Ishikawa (cell line): ENCODE results near the gene HLCS.

Source experiments
- CEBPB ChIP-seq: IDR thresholded peaks from 2 replicates; pipeline ENCODE4 v1.6.1; 2012
- EGR1 ChIP-seq: IDR thresholded peaks from 2 replicates; pipeline ENCODE4 v1.6.1; 2012
- EP300 ChIP-seq: IDR thresholded peaks from 2 replicates; pipeline ENCODE4 v1.6.1; 2012; ENCODE audit warnings: borderline replicate concordance
- MAX ChIP-seq: IDR thresholded peaks from 2 replicates; pipeline ENCODE4 v1.6.1; 2012
- RAD21 ChIP-seq: IDR thresholded peaks from 2 replicates; pipeline ENCODE4 v1.6.1; 2012; ENCODE audit warnings: low read depth
- REST ChIP-seq: IDR thresholded peaks from 2 replicates; pipeline ENCODE4 v1.6.1; 2012; ENCODE audit warnings: low read depth, mild to moderate bottlenecking
- TAF1 ChIP-seq: IDR thresholded peaks from 2 replicates; pipeline ENCODE4 v1.6.1; 2012; ENCODE audit warnings: low read depth, mild to moderate bottlenecking
- TEAD4 ChIP-seq: IDR thresholded peaks from 2 replicates; pipeline ENCODE4 v1.6.1; 2012
- YY1 ChIP-seq: IDR thresholded peaks from 2 replicates; pipeline ENCODE4 v1.6.1; 2012; ENCODE audit warnings: low read depth

- TF ChIP-seq EP300 (no peak), TAF1 (no peak; the same call in 1 of the 2 replicates), YY1 (no peak), RAD21 (no peak), CEBPB (peak; percentile 77), REST (no peak), TEAD4 (no peak), MAX (no peak), EGR1 (no peak)
These were observed 106.5 kb downstream of the HLCS start for GRCh38 chr21:36859744-36860501.
